Measurements from ENCODE around the gene ATG4D.
A peak's percentile ranks its signal among the peaks of the same experiment; 100 is the strongest.
"Not testable (repeated sequence)": the region's sequence is repeated elsewhere in the genome, so short reads cannot be mapped to it uniquely, and the experiment has no call there.

Gene ATG4D

GRCh38 chr19:10553087-10553667 lies 9.5 kb downstream of the ATG4D start:
- no peak for DNase-seq

- peak in 3 of 5 donors; percentile 39 to 80 (median 43) for DNase-seq
Observed at GRCh38 chr19:10553943-10554381, 10.3 kb downstream of the ATG4D start.

GRCh38 chr19:10554760-10555609 lies 11.3 kb downstream of the ATG4D start:
- DNase-seq: no peak

- no peak for DNase-seq
Observed at GRCh38 chr19:10555610-10555973, 11.9 kb downstream of the ATG4D start.

- no peak for DNase-seq
Observed at GRCh38 chr19:10557603-10558197, 14.0 kb downstream of the ATG4D start.

- no peak for DNase-seq
Observed at GRCh38 chr19:10560154-10560553, 16.4 kb downstream of the ATG4D start.

GRCh38 chr19:10562609-10563008 lies 18.9 kb downstream of the ATG4D start:
- no peak for DNase-seq

- DNase-seq: peak in 3 of 5 donors; percentile 41 to 72 (median 43)
Observed at GRCh38 chr19:10565028-10565566, 21.4 kb downstream of the ATG4D start.

GRCh38 chr19:10565567-10566407 lies 22.1 kb downstream of the ATG4D start, which contains the start of gene KRI1:
Gene KRI1 (minus strand): TSS chr19:10566010. CDS start chr19:10565999, 11 bp downstream.
- peak; percentile 98 to 99 (median 99) for DNase-seq

GRCh38 chr19:10566408-10566657 lies 22.6 kb downstream of the ATG4D start:
- no peak for DNase-seq

- DNase-seq: peak in 3 of 5 donors; percentile 38 to 74 (median 48)
Observed at GRCh38 chr19:10566658-10567410, 23.1 kb downstream of the ATG4D start.

- no peak for DNase-seq
Observed at GRCh38 chr19:10567656-10568055, 24.0 kb downstream of the ATG4D start.

GRCh38 chr19:10568062-10568825 lies 24.5 kb downstream of the ATG4D start:
- peak in 3 of 5 donors; percentile 50 to 77 (median 53) for DNase-seq

GRCh38 chr19:10568826-10569651 lies 25.3 kb downstream of the ATG4D start, which contains the start of gene CDKN2D:
Gene CDKN2D (minus strand): TSS chr19:10568979. CDS start chr19:10568653, 326 bp downstream.
- peak; percentile 99 to 100 (median 100) for DNase-seq

- not testable (repeated sequence) for DNase-seq
Observed at GRCh38 chr19:10573793-10574192, 30.1 kb downstream of the ATG4D start.

- DNase-seq: no peak
Observed at GRCh38 chr19:10574462-10574861, 30.8 kb downstream of the ATG4D start.

- DNase-seq: no peak
Observed at GRCh38 chr19:10575011-10575716, 31.5 kb downstream of the ATG4D start.

- no peak for DNase-seq
Observed at GRCh38 chr19:10577951-10578350, 34.2 kb downstream of the ATG4D start.

- peak; percentile 67 to 87 (median 83) for DNase-seq
Observed at GRCh38 chr19:10580979-10581631, 37.4 kb downstream of the ATG4D start.

Measured in T-helper 1 cell (primary cell).